ENCODE data around the gene SDCCAG8. TPM values are rescaled to one million over a fixed set of nuclear protein-coding genes. Genes with fewer than 3 reads are reported as not detected.

Gene SDCCAG8
- total RNA-seq, 1 donor from 2014 or later = 24.5 TPM

- Histone ChIP-seq H3K9me3 (ENCODE audit: insufficient read depth, low read depth, low read length) (no peaks in the 10 kb centered on the region), H3K36me3 (ENCODE audit: insufficient read depth, low read length) (peaks cover 18% of the 10 kb centered on the region), H3K4me2 (ENCODE audit: low read length) (no peak overlapping the region), H3K79me2 (ENCODE audit: insufficient read depth, low read length) (no peaks in the 10 kb centered on the region), H4K20me1 (ENCODE audit: insufficient read depth, low read length) (no peaks in the 10 kb centered on the region), H3K4me3 (ENCODE audit: insufficient read depth, low read depth, low read length) (no peak overlapping the region), H3K27ac (ENCODE audit: low read depth, low read length) (no peak overlapping the region), H2AFZ (ENCODE audit: low read depth, low read length) (no peak overlapping the region), H3K9ac (ENCODE audit: low read length) (no peak overlapping the region), H3K4me1 (ENCODE audit: insufficient read depth, low read length) (no peaks in the 10 kb centered on the region), H3K27me3 (ENCODE audit: insufficient read depth, low read length) (no peaks in the 10 kb centered on the region)
- DNase-seq (ENCODE audit: low read depth) (no peak), FAIRE-seq (no peak)
- no peak overlapping the region for H3K4me3 Mint-ChIP-seq (ENCODE audit: unreplicated experiment)
- no peaks in the 10 kb centered on the region for H3K9me3 Mint-ChIP-seq (ENCODE audit: unreplicated experiment)
- TF ChIP-seq, protein P1, sequence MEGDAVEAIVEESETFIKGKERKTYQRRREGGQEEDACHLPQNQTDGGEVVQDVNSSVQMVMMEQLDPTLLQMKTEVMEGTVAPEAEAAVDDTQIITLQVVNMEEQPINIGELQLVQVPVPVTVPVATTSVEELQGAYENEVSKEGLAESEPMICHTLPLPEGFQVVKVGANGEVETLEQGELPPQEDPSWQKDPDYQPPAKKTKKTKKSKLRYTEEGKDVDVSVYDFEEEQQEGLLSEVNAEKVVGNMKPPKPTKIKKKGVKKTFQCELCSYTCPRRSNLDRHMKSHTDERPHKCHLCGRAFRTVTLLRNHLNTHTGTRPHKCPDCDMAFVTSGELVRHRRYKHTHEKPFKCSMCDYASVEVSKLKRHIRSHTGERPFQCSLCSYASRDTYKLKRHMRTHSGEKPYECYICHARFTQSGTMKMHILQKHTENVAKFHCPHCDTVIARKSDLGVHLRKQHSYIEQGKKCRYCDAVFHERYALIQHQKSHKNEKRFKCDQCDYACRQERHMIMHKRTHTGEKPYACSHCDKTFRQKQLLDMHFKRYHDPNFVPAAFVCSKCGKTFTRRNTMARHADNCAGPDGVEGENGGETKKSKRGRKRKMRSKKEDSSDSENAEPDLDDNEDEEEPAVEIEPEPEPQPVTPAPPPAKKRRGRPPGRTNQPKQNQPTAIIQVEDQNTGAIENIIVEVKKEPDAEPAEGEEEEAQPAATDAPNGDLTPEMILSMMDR (IDR thresholded peaks at IDR 0.05; ENCODE audit: insufficient read depth, low read depth, low read length) = no peak
- TF ChIP-seq EZH2 (IDR thresholded peaks at IDR 0.05; ENCODE audit: insufficient read depth, low read length) = no peak
- no peaks in the 10 kb centered on the region for H3K4me1 Mint-ChIP-seq (ENCODE audit: low read depth, unreplicated experiment)
- no peaks in the 10 kb centered on the region for H3K27me3 Mint-ChIP-seq (ENCODE audit: low read depth, unreplicated experiment)
- peaks cover 5% of the 10 kb centered on the region for H3K36me3 Mint-ChIP-seq (ENCODE audit: low read depth, unreplicated experiment)
- no peak overlapping the region for H3K27ac Mint-ChIP-seq (ENCODE audit: unreplicated experiment)
Observed at GRCh38 chr1:243428617-243429342, 172.9 kb downstream of the SDCCAG8 start.

DNA sequence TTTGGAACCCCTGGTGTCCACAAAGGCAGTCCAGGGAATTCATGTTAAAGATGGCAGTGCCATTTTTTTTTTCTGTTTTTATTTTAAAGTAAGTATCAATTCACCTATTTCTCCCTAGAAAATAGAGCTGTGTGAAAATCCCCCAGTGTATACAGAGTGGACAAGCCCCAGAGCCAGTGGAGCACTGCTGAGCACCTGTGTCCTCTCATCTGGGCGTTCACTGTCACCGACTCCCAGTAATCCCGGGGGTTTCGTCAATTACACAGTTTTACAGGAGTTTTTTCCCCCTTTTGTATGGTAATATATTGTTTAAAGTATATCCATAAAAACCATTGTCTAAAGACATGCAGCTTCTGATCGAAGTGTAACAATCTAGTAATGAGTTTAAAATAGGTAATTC lies 175.8 kb downstream of the SDCCAG8 start:
- H3K27me3 ChIP-seq (ENCODE audit: insufficient read depth, low read length) = no peaks in the 10 kb centered on the region
- Mint-ChIP-seq H3K4me1 (ENCODE audit: low read depth, unreplicated experiment) (peaks cover 2% of the 10 kb centered on the region), H3K9me3 (ENCODE audit: unreplicated experiment) (no peaks in the 10 kb centered on the region), H3K27ac (ENCODE audit: unreplicated experiment) (no peak overlapping the region), H3K36me3 (ENCODE audit: low read depth, unreplicated experiment) (peaks cover 9% of the 10 kb centered on the region), H3K27me3 (ENCODE audit: low read depth, unreplicated experiment) (no peaks in the 10 kb centered on the region), H3K4me3 (ENCODE audit: unreplicated experiment) (no peak overlapping the region)
- no peak overlapping the region for H3K9ac ChIP-seq (ENCODE audit: low read length)
- DNase-seq (ENCODE audit: low read depth) (no peak), FAIRE-seq (no peak)
- no peak overlapping the region for H3K4me3 ChIP-seq (ENCODE audit: insufficient read depth, low read depth, low read length)
- H3K36me3 ChIP-seq (ENCODE audit: insufficient read depth, low read length) = peaks cover 15% of the 10 kb centered on the region
- no peak for TF ChIP-seq EZH2 (IDR thresholded peaks at IDR 0.05; ENCODE audit: insufficient read depth, low read length)
- TF ChIP-seq, protein P1 (IDR thresholded peaks at IDR 0.05; ENCODE audit: insufficient read depth, low read depth, low read length) = no peak
- H3K4me1 ChIP-seq (ENCODE audit: insufficient read depth, low read length) = peaks cover 4% of the 10 kb centered on the region
- H3K27ac ChIP-seq (ENCODE audit: low read depth, low read length) = no peak overlapping the region
- H4K20me1 ChIP-seq (ENCODE audit: insufficient read depth, low read length) = peaks cover 8% of the 10 kb centered on the region
- H3K9me3 ChIP-seq (ENCODE audit: insufficient read depth, low read depth, low read length) = no peaks in the 10 kb centered on the region
- no peaks in the 10 kb centered on the region for H3K79me2 ChIP-seq (ENCODE audit: insufficient read depth, low read length)
- no peak overlapping the region for H2AFZ ChIP-seq (ENCODE audit: low read depth, low read length)
- no peak overlapping the region for H3K4me2 ChIP-seq (ENCODE audit: low read length)

DNA sequence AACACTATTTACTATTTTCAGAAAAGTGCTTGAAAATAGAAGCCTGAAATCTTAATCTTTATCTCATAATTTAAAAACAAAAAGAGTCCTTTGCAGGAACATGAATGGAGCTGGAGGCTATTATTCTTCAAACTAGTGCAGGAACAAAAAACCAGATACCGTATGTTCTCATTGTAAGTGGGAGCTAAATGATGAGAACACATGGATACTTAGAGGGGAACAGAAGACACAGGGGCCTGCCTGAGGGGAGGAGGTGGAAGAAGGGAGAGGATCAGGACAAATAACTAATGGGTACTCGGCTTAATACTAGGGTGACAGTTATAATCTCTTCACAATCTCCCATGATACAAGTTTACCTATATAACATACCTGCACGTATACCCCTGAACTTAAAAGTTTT lies 176.3 kb downstream of the SDCCAG8 start:
- TF ChIP-seq EZH2 (IDR thresholded peaks at IDR 0.05; ENCODE audit: insufficient read depth, low read length) = no peak
- TF ChIP-seq, protein P1 (IDR thresholded peaks at IDR 0.05; ENCODE audit: insufficient read depth, low read depth, low read length) = no peak
- H3K36me3 ChIP-seq (ENCODE audit: insufficient read depth, low read length) = peaks cover 11% of the 10 kb centered on the region
- Mint-ChIP-seq H3K4me3 (ENCODE audit: unreplicated experiment) (no peak overlapping the region), H3K4me1 (ENCODE audit: low read depth, unreplicated experiment) (peaks cover 2% of the 10 kb centered on the region), H3K27ac (ENCODE audit: unreplicated experiment) (no peak overlapping the region), H3K36me3 (ENCODE audit: low read depth, unreplicated experiment) (peaks cover 5% of the 10 kb centered on the region), H3K9me3 (ENCODE audit: unreplicated experiment) (no peaks in the 10 kb centered on the region), H3K27me3 (ENCODE audit: low read depth, unreplicated experiment) (no peaks in the 10 kb centered on the region)
- H3K4me2 ChIP-seq (ENCODE audit: low read length) = no peak overlapping the region
- H3K4me3 ChIP-seq (ENCODE audit: insufficient read depth, low read depth, low read length) = no peak overlapping the region
- no peak overlapping the region for H3K9ac ChIP-seq (ENCODE audit: low read length)
- H4K20me1 ChIP-seq (ENCODE audit: insufficient read depth, low read length) = peaks cover 8% of the 10 kb centered on the region
- no peaks in the 10 kb centered on the region for H3K27me3 ChIP-seq (ENCODE audit: insufficient read depth, low read length)
- no peaks in the 10 kb centered on the region for H3K9me3 ChIP-seq (ENCODE audit: insufficient read depth, low read depth, low read length)
- no peak overlapping the region for H3K27ac ChIP-seq (ENCODE audit: low read depth, low read length)
- peaks cover 4% of the 10 kb centered on the region for H3K4me1 ChIP-seq (ENCODE audit: insufficient read depth, low read length)
- DNase-seq (ENCODE audit: low read depth) (no peak), FAIRE-seq (no peak)
- no peak overlapping the region for H2AFZ ChIP-seq (ENCODE audit: low read depth, low read length)
- no peaks in the 10 kb centered on the region for H3K79me2 ChIP-seq (ENCODE audit: insufficient read depth, low read length)

All from astrocyte (in vitro differentiated cells and primary cell).